ENCODE measurements around the gene PLXNB1.

- no peak for TF ChIP-seq CTCF (IDR thresholded peaks at IDR 0.05)
- no peak for TF ChIP-seq POLR2A (IDR thresholded peaks at IDR 0.05)
These were observed 18.1 kb downstream of the PLXNB1 start for GRCh38 chr3:48411606-48412374.
